Stimulated activated naive B cell treated with anti-CD40 and anti-IgM and Interleukin-4, amounts not matched to agents 10 μg/mL and 1 μg/mL and 100 μg/mL, for 72 hours (primary cell): Measurements from ENCODE around the gene GUCY2F.
A peak's percentile ranks its signal among the peaks of the same experiment; 100 is the strongest.

Experiments
- ATAC-seq, 2 donors: fragments of 150-1000 bp; cut with Tn5 transposase; replicated peaks; 2 replicates each; pipeline ENCODE4 v1.10.0; 2021; ENCODE audit warnings: moderate library complexity in 1 of 2
- DNase-seq: peaks from one replicate; pipeline ENCODE4 v3.0.0; 2021
- H3K27ac Mint-ChIP-seq: one replicate; pipeline ENCODE4 v1.8.0; 2022; ENCODE audit warnings: mild to moderate bottlenecking, mixed read lengths
- H3K27me3 Mint-ChIP-seq, 2 donors: one replicate each; pipeline ENCODE4 v1.8.0; 2022; ENCODE audit warnings: mixed read lengths in 2 of 2
- H3K36me3 Mint-ChIP-seq, 2 donors: one replicate each; pipeline ENCODE4 v1.8.0; 2022; ENCODE audit warnings: mixed read lengths in 2 of 2, mild to moderate bottlenecking in 1 of 2
- H3K4me1 Mint-ChIP-seq, 2 donors: one replicate each; pipeline ENCODE4 v1.8.0; 2022; ENCODE audit warnings: mixed read lengths in 2 of 2, mild to moderate bottlenecking in 1 of 2
- H3K4me3 Mint-ChIP-seq, 2 donors: one replicate each; pipeline ENCODE4 v1.8.0; 2022; ENCODE audit warnings: mild to moderate bottlenecking in 2 of 2, mixed read lengths in 2 of 2, moderate library complexity in 1 of 2
- H3K9me3 Mint-ChIP-seq, 2 donors: one replicate each; pipeline ENCODE4 v1.8.0; 2022; ENCODE audit warnings: mixed read lengths in 2 of 2, mild to moderate bottlenecking in 1 of 2

The GUCY2F gene

DNA sequence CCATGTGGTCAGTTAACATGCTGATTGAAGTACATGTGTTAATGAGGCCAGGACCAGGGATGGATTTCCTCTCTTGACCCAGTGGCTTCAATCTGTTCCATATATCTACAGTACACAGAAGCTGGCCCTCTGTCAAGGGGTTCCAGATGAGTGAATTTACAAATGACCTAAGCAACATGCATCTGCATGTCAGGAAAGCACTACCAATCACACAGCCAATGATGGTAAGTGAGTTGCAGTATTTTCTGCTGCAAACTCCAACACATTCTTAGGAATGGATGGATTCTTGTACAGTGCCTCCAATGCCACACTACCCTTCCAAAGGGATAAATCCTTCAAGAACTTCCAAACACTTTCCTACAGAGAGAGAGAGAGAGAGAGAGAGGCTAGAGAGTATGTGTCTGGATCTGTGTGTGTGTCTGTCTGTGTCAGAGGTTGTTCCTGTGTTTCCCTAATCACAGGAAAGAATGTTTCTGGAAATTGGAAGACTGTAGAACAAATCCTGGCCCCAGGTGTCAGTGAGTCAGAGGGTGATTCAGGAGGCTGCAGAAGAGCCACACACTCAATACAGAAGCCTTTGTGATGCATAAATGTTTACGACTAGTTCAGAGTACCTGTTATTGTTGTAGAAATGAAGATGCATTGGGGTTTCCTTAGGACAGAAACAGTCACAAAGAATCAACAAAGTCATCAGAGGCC lies 107.5 kb downstream of the GUCY2F start:
- no peaks in the 10 kb centered on the region for H3K36me3 Mint-ChIP-seq

DNA sequence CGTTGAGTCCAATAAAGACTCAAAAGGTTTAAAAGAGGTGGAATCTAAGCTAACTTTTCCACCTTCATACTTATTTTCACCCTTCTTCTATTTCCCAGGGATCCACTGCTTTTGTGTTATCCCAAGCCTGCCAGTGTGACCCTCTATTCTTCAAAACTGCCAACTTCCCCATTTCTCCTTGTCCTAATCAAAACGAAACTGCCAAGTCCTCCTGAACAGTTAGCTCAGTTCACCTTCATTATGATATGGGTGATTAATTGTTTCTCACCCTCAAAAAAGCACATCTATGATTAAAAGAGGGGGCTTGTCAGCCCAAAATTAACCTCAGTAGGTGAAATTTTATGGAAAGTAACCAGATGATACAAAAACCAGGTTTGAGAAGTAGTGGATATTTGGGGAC lies 108.4 kb downstream of the GUCY2F start:
- H3K4me3 Mint-ChIP-seq: no peak overlapping the region
- H3K9me3 Mint-ChIP-seq: no peaks in the 10 kb centered on the region
- peaks cover 3 to 11% of the 10 kb centered on the region in 2 donors for H3K27me3 Mint-ChIP-seq
- peak in 1 of 2 donors; percentile 57 for ATAC-seq
- no peak for DNase-seq
- H3K36me3 Mint-ChIP-seq: no peaks in the 10 kb centered on the region
- no peak overlapping the region for H3K27ac Mint-ChIP-seq
- H3K4me1 Mint-ChIP-seq: no peaks in the 10 kb centered on the region

More for the DNA sequence above, 107.5 kb downstream of the GUCY2F start:
- Mint-ChIP-seq H3K4me3 (no peak overlapping the region), H3K9me3 (no peaks in the 10 kb centered on the region), H3K27ac (no peak overlapping the region), H3K27me3 (peaks cover 3 to 11% of the 10 kb centered on the region in 2 donors), H3K4me1 (no peaks in the 10 kb centered on the region)
- no peak for DNase-seq
- ATAC-seq: no peak

DNA sequence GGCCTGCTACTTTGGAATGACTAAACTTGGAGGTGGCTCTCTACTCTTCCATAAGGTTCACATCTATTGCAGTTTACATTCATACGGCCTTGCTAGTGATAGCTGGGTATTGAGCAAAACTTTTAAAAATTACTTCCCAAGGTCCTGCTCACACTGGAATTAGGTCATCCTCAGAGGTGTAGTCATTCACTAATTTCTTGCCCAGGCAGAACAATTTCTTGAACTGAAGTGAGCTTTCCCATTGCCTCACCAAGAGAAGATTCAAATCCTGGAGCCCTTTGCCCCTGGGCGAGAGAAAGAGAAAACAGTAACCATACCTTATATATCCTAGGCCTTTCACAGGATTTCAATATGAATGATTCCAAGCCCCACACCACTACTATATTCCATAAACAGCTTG lies 109.2 kb downstream of the GUCY2F start:
- no peak for DNase-seq
- no peaks in the 10 kb centered on the region for H3K36me3 Mint-ChIP-seq
- no peak for ATAC-seq
- peaks cover 0 to 11% of the 10 kb centered on the region in 2 donors for H3K27me3 Mint-ChIP-seq
- H3K27ac Mint-ChIP-seq: no peak overlapping the region
- H3K9me3 Mint-ChIP-seq: no peaks in the 10 kb centered on the region
- H3K4me3 Mint-ChIP-seq: no peak overlapping the region
- H3K4me1 Mint-ChIP-seq: no peaks in the 10 kb centered on the region

- H3K36me3 Mint-ChIP-seq: no peaks in the 10 kb centered on the region
- no peak overlapping the region for H3K4me3 Mint-ChIP-seq
- no peak overlapping the region for H3K27ac Mint-ChIP-seq
- ATAC-seq: no peak
- no peak for DNase-seq
- H3K27me3 Mint-ChIP-seq: peaks cover 0 to 11% of the 10 kb centered on the region in 2 donors
- no peaks in the 10 kb centered on the region for H3K4me1 Mint-ChIP-seq
- H3K9me3 Mint-ChIP-seq: no peaks in the 10 kb centered on the region
These were observed 109.6 kb downstream of the GUCY2F start for GRCh38 chrX:109372291-109372690.

- no peaks in the 10 kb centered on the region for H3K27me3 Mint-ChIP-seq
- H3K4me1 Mint-ChIP-seq: no peaks in the 10 kb centered on the region
- no peak overlapping the region for H3K27ac Mint-ChIP-seq
- ATAC-seq (no peak), DNase-seq (no peak)
- no peak overlapping the region for H3K4me3 Mint-ChIP-seq
- H3K36me3 Mint-ChIP-seq: no peaks in the 10 kb centered on the region
- no peaks in the 10 kb centered on the region for H3K9me3 Mint-ChIP-seq
These were observed 119.8 kb downstream of the GUCY2F start for GRCh38 chrX:109362101-109362500.

DNA sequence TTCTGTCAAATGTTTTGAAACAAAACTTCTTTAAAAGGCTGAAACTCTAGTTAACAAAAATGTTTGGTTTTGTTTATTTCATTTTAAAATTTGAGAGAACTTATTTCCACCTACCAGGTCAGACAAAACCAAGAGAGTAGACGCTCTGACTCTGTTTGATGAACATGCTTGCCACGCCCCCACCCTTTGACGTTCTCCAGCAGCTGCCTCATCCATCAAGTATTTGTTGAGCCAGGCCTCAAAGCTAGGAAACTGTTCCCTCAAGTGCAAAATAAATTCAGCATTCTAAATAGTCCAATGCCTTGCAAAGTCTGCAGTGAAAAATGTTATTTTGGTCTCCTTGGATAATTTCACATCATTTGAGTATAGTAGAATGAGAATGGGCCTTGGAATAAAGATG lies 121.6 kb downstream of the GUCY2F start:
- no peak for ATAC-seq
- no peaks in the 10 kb centered on the region for H3K9me3 Mint-ChIP-seq
- DNase-seq: no peak
- no peaks in the 10 kb centered on the region for H3K4me1 Mint-ChIP-seq
- H3K27me3 Mint-ChIP-seq: no peaks in the 10 kb centered on the region
- H3K27ac Mint-ChIP-seq: no peak overlapping the region
- no peak overlapping the region for H3K4me3 Mint-ChIP-seq
- H3K36me3 Mint-ChIP-seq: no peaks in the 10 kb centered on the region

- no peak for DNase-seq
- no peak overlapping the region for H3K27ac Mint-ChIP-seq
- no peaks in the 10 kb centered on the region for H3K27me3 Mint-ChIP-seq
These were observed 124.2 kb downstream of the GUCY2F start for GRCh38 chrX:109357706-109358105.

GRCh38 chrX:109356684-109357083 lies 125.2 kb downstream of the GUCY2F start:
- Mint-ChIP-seq H3K36me3 (no peaks in the 10 kb centered on the region), H3K27me3 (no peaks in the 10 kb centered on the region), H3K4me3 (no peak overlapping the region), H3K9me3 (no peaks in the 10 kb centered on the region), H3K27ac (no peak overlapping the region), H3K4me1 (no peaks in the 10 kb centered on the region)
- no peak for DNase-seq
- no peak for ATAC-seq

More at GRCh38 chrX:109357706-109358105, 124.2 kb downstream of the GUCY2F start:
- H3K4me3 Mint-ChIP-seq: no peak overlapping the region
- peak in 1 of 2 donors; percentile 70 for ATAC-seq
- no peaks in the 10 kb centered on the region for H3K9me3 Mint-ChIP-seq
- H3K4me1 Mint-ChIP-seq: no peaks in the 10 kb centered on the region
- no peaks in the 10 kb centered on the region for H3K36me3 Mint-ChIP-seq

DNA sequence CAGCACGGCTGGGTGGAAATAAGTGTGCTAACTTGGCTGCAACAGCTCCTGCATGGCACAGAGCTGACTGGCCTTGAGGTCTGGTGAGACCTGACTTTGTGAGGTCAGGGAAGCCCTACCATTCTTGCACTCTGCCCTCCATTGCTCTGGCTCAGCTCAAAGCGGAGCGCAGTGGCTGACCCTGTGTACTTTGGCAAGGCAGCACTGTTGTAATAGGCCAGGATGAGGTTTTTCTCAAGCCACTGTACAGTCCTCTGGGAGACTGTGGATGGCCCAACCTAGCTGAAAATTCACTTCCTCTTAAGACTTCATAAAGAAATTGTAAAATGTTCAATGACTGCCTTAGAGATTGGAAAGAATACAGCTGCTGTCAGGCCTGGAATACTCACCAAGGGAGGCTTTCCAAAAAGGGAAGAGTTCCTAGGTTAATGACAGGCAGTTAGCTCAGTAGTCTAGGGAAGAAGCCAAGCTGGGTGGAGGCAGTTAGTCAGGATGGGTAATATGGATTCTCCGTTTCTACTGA lies 129.8 kb downstream of the GUCY2F start:
- no peak for ATAC-seq
- H3K36me3 Mint-ChIP-seq: no peaks in the 10 kb centered on the region
- no peak overlapping the region for H3K27ac Mint-ChIP-seq
- no peaks in the 10 kb centered on the region for H3K4me1 Mint-ChIP-seq
- H3K9me3 Mint-ChIP-seq: no peaks in the 10 kb centered on the region
- no peaks in the 10 kb centered on the region for H3K27me3 Mint-ChIP-seq
- H3K4me3 Mint-ChIP-seq: no peak overlapping the region
- DNase-seq: no peak

GRCh38 chrX:109351557-109351956 lies 130.3 kb downstream of the GUCY2F start:
- no peaks in the 10 kb centered on the region for H3K36me3 Mint-ChIP-seq
- H3K27ac Mint-ChIP-seq: no peak overlapping the region
- no peaks in the 10 kb centered on the region for H3K9me3 Mint-ChIP-seq
- H3K4me3 Mint-ChIP-seq: no peak overlapping the region
- H3K27me3 Mint-ChIP-seq: no peaks in the 10 kb centered on the region
- no peaks in the 10 kb centered on the region for H3K4me1 Mint-ChIP-seq
- ATAC-seq: no peak
- no peak for DNase-seq

GRCh38 chrX:109350551-109350950 lies 131.3 kb downstream of the GUCY2F start:
- no peak overlapping the region for H3K27ac Mint-ChIP-seq
- no peaks in the 10 kb centered on the region for H3K4me1 Mint-ChIP-seq
- H3K27me3 Mint-ChIP-seq: no peaks in the 10 kb centered on the region
- H3K36me3 Mint-ChIP-seq: no peaks in the 10 kb centered on the region
- no peak overlapping the region for H3K4me3 Mint-ChIP-seq
- ATAC-seq: no peak
- H3K9me3 Mint-ChIP-seq: no peaks in the 10 kb centered on the region
- no peak for DNase-seq

- Mint-ChIP-seq H3K9me3 (no peaks in the 10 kb centered on the region), H3K4me1 (no peaks in the 10 kb centered on the region)
- DNase-seq: no peak
These were observed 131.8 kb downstream of the GUCY2F start for GRCh38 chrX:109350051-109350450.

DNA sequence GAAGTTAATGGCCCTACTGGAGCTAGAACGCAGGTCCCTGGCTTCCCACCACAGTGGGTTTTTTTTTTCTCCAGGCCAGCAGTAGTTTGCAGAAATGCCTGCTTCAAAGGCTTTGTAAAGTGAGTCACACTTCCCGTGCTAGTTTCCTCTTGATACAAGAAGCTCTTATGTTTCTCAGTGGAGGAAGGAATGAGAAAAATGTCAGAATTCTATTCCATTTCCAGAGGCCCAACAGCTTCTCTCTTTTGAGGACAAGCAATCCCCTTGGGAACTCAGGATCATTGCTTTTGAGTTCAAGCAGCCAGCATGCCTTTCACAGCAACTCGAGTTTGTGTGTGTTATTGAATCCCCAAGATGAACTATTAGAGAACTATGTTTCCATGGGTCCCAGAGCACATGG lies 134.3 kb downstream of the GUCY2F start:
- no peak for ATAC-seq
- H3K27ac Mint-ChIP-seq: no peak overlapping the region
- no peaks in the 10 kb centered on the region for H3K27me3 Mint-ChIP-seq
- no peaks in the 10 kb centered on the region for H3K4me1 Mint-ChIP-seq
- no peak overlapping the region for H3K4me3 Mint-ChIP-seq
- DNase-seq: no peak
- no peaks in the 10 kb centered on the region for H3K9me3 Mint-ChIP-seq
- H3K36me3 Mint-ChIP-seq: no peaks in the 10 kb centered on the region

More at GRCh38 chrX:109350051-109350450, 131.8 kb downstream of the GUCY2F start:
- ATAC-seq: no peak
- Mint-ChIP-seq H3K36me3 (no peaks in the 10 kb centered on the region), H3K27ac (no peak overlapping the region), H3K4me3 (no peak overlapping the region), H3K27me3 (no peaks in the 10 kb centered on the region)

DNA sequence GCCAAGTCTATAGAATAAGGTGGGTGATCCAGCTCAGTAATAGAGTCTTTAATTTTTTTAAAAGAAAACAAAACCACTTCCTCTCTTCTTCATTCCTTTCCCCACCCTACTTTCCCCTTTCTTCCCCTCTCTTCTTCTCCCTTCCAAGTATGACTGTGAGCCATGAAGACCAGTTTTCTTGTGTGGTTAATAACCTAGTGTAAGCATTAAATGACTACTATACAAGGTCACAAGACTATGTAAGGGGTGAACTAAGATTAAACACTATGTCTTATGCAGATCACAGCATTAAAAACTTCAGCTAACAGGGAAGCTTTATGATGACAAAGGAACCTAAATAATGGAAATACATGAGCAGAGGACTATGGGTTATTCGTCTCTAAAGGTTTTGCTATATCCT lies 135.4 kb downstream of the GUCY2F start:
- no peak overlapping the region for H3K4me3 Mint-ChIP-seq
- no peak for DNase-seq
- H3K9me3 Mint-ChIP-seq: no peaks in the 10 kb centered on the region
- no peaks in the 10 kb centered on the region for H3K36me3 Mint-ChIP-seq
- ATAC-seq: no peak
- H3K27ac Mint-ChIP-seq: no peak overlapping the region
- no peaks in the 10 kb centered on the region for H3K27me3 Mint-ChIP-seq
- no peaks in the 10 kb centered on the region for H3K4me1 Mint-ChIP-seq

- Mint-ChIP-seq H3K27ac (no peak overlapping the region), H3K27me3 (no peaks in the 10 kb centered on the region), H3K4me3 (no peak overlapping the region), H3K36me3 (no peaks in the 10 kb centered on the region), H3K9me3 (no peaks in the 10 kb centered on the region), H3K4me1 (no peaks in the 10 kb centered on the region)
- no peak for ATAC-seq
- no peak for DNase-seq
These were observed 136.0 kb downstream of the GUCY2F start for GRCh38 chrX:109345856-109346255.
